Natural killer cell (primary cell): ENCODE results near the gene CEBPZ. TPM values are rescaled to one million over a fixed set of nuclear protein-coding genes. Genes with fewer than 3 reads are reported as not detected.

Experiments used
- ATAC-seq, 3 donors: fragments of 150-1000 bp in 2 of 3; fragments of 200-7000 bp in 1 of 3; cut with Tn5 transposase; 1 replicate in 1 of 3; 2 replicates in 2 of 3; pipeline ENCODE4 v1.10.0; 2021; ENCODE audit warnings: mild to moderate bottlenecking in 2 of 3, moderate library complexity in 2 of 3
- DNase-seq, 2 donors: peaks; one replicate each; pipeline versions ENCODE4 v3.0.0 to v3.0.0-alpha.2; 2013 to 2021; ENCODE audit warnings: mixed read lengths in 1 of 2
- H3K27ac ChIP-seq: one replicate; pipeline ENCODE4 v1.5.1; 2013; ENCODE audit warnings: mild to moderate bottlenecking, low read length
- H3K27me3 ChIP-seq: one replicate; pipeline ENCODE4 v1.6.1; 2013; ENCODE audit warnings: low read length; ENCODE audit not compliant: control insufficient read depth, insufficient read depth
- H3K36me3 ChIP-seq: one replicate; pipeline ENCODE4 v1.6.1; 2013; ENCODE audit warnings: low read length; ENCODE audit not compliant: control insufficient read depth, insufficient read depth
- H3K4me1 ChIP-seq: one replicate; pipeline ENCODE4 v1.6.1; 2013; ENCODE audit warnings: low read length; ENCODE audit not compliant: control insufficient read depth, insufficient read depth
- H3K4me3 ChIP-seq: one replicate; pipeline ENCODE4 v1.5.1; 2013; ENCODE audit warnings: low read length
- H3K9me3 ChIP-seq: one replicate; pipeline ENCODE4 v1.6.1; 2013; ENCODE audit warnings: low read length; ENCODE audit not compliant: control insufficient read depth, insufficient read depth
- H3K27ac Mint-ChIP-seq, 2 donors: one replicate each; pipeline ENCODE4 v1.8.0; 2022; ENCODE audit warnings: mild to moderate bottlenecking in 2 of 2, mixed read lengths in 2 of 2, moderate library complexity in 1 of 2
- H3K27me3 Mint-ChIP-seq, 2 donors: one replicate each; pipeline ENCODE4 v1.8.0; 2022; ENCODE audit warnings: low read depth in 2 of 2, mixed read lengths in 2 of 2
- H3K36me3 Mint-ChIP-seq: one replicate; pipeline ENCODE4 v1.8.0; 2022; ENCODE audit warnings: mixed read lengths
- H3K4me1 Mint-ChIP-seq, 2 donors: one replicate each; pipeline ENCODE4 v1.8.0; 2022; ENCODE audit warnings: mixed read lengths in 2 of 2
- H3K4me3 Mint-ChIP-seq: one replicate; pipeline ENCODE4 v1.8.0; 2022; ENCODE audit warnings: mild to moderate bottlenecking, moderate library complexity, mixed read lengths
- H3K9me3 Mint-ChIP-seq, 2 donors: one replicate each; pipeline ENCODE4 v1.8.0; 2022; ENCODE audit warnings: mixed read lengths in 2 of 2
- CTCF ChIP-seq: fragments of 200-600 bp; IDR thresholded peaks from one replicate; pipeline ENCODE4 v1.8.0; 2022; ENCODE audit warnings: antibody characterized with exemption
- WGBS: methylation state at CpG from one replicate; pipeline ENCODE4 v1.1.7; 2013; ENCODE audit warnings: missing lambda C conversion rate; ENCODE audit not compliant: insufficient coverage; 5-methylcytosine and 5-hydroxymethylcytosine counted together
- intact Hi-C: fragments of 100-400 bp; cut with micrococcal nuclease; formaldehyde crosslinking; loops from one replicate; pipeline ENCODE4 v1.14.2; 2022
- total RNA-seq, 4 donors: library from RNA; stranded (reverse); fragments of 120-200 nt in 1 of 4; gene quantifications; one replicate each; pipeline versions ENCODE4 v1.2.3 to v1.2.4, GENCODE V29; 2013 to 2022

Gene CEBPZ
- total RNA-seq, 3 donors from 2014 or later (not counting 1 experiment from before 2014, with no cell fraction given), result 51.0 to 58.1 (median 54.5) TPM

- ATAC-seq, result peak in 1 of 3 donors; percentile 48
- Histone ChIP-seq H3K27ac (no peak overlapping the region), H3K36me3 (no peaks in the 10 kb centered on the region), H3K4me1 (no peaks in the 10 kb centered on the region), H3K27me3 (no peaks in the 10 kb centered on the region), H3K9me3 (no peaks in the 10 kb centered on the region), H3K4me3 (no peak overlapping the region)
- Mint-ChIP-seq H3K36me3 (no peaks in the 10 kb centered on the region), H3K27ac (no peak overlapping the region), H3K4me1 (no peaks in the 10 kb centered on the region), H3K4me3 (no peak overlapping the region), H3K27me3 (peaks cover 9 to 12% of the 10 kb centered on the region in 2 donors), H3K9me3 (no peaks in the 10 kb centered on the region)
- 87% methylated on average over 6 of the region's 6 CpGs for WGBS
- no peak for DNase-seq
- intact Hi-C loops, result no loop called here
- TF ChIP-seq CTCF, result no peak
Observed at GRCh38 chr2:37189452-37190153, 41.8 kb downstream of the CEBPZ start.

GRCh38 chr2:37188570-37188969 is 42.8 kb downstream of the CEBPZ start, which contains the start of gene SULT6B1:
TSS of gene SULT6B1 (minus strand) at chr2:37188670. CDS start at chr2:37188640, 30 bp downstream.
- no peaks in the 10 kb centered on the region for H3K4me1 ChIP-seq
- no peaks in the 10 kb centered on the region for H3K4me1 Mint-ChIP-seq
- peaks cover 9 to 14% of the 10 kb centered on the region in 2 donors for H3K27me3 Mint-ChIP-seq
- H3K36me3 ChIP-seq, result no peaks in the 10 kb centered on the region
- H3K4me3 Mint-ChIP-seq, result no peak within 1 kb of the TSS
- no peaks in the 10 kb centered on the region for H3K9me3 Mint-ChIP-seq
- H3K4me3 ChIP-seq, result no peak within 1 kb of the TSS
- H3K27ac Mint-ChIP-seq, result no peak within 1 kb of the TSS
- ATAC-seq (no peak), DNase-seq (no peak)
- TF ChIP-seq CTCF, result no peak
- H3K27me3 ChIP-seq, result no peaks in the 10 kb centered on the region
- 94% methylated on average over 1 of the region's 2 CpGs for WGBS
- no peaks in the 10 kb centered on the region for H3K9me3 ChIP-seq
- intact Hi-C loops, result no loop called here
- H3K36me3 Mint-ChIP-seq, result no peaks in the 10 kb centered on the region
- H3K27ac ChIP-seq, result no peak within 1 kb of the TSS

- H3K36me3 ChIP-seq, result no peaks in the 10 kb centered on the region
- WGBS, result 81% methylated on average over 15 of the region's 17 CpGs
- H3K27me3 Mint-ChIP-seq, result peaks cover 34 to 41% of the 10 kb centered on the region in 2 donors
- H3K27ac Mint-ChIP-seq, result no peak overlapping the region
- no peaks in the 10 kb centered on the region for H3K9me3 Mint-ChIP-seq
- TF ChIP-seq CTCF, result no peak
- intact Hi-C loops, result no loop called here
- DNase-seq (no peak), ATAC-seq (no peak)
- no peaks in the 10 kb centered on the region for H3K9me3 ChIP-seq
- no peaks in the 10 kb centered on the region for H3K27me3 ChIP-seq
- H3K4me1 ChIP-seq, result no peaks in the 10 kb centered on the region
- no peak overlapping the region for H3K4me3 ChIP-seq
- H3K27ac ChIP-seq, result no peak overlapping the region
- H3K4me3 Mint-ChIP-seq, result no peak overlapping the region
- H3K36me3 Mint-ChIP-seq, result no peaks in the 10 kb centered on the region
- no peaks in the 10 kb centered on the region for H3K4me1 Mint-ChIP-seq
Observed at GRCh38 chr2:37181726-37182684, 49.4 kb downstream of the CEBPZ start.
